HL-60/S4 treated with retinoic acid at 250 ng/mL for 4 days and 3 days (cell line): Measurements from ENCODE around the gene RPS15A.

Experiments used
- in situ Hi-C: fragments of 300-500 bp; cut with MboI; formaldehyde crosslinking; loops from 2 replicates; pipeline ENCODE4 v1.7.0; 2022; ENCODE audit warnings: low sequenced_read_pairs

RPS15A gene

GRCh38 chr16:18789850-18790706, at the start of gene RPS15A:
TSS of gene RPS15A (minus strand) at chr16:18790334. CDS start at chr16:18789113, 1,221 bp downstream.
- in situ Hi-C loops = no loop called here

- in situ Hi-C loops = no loop called here
These were observed 49.4 kb upstream of the RPS15A start for GRCh38 chr16:18839555-18839954.

- in situ Hi-C loops = no loop called here
These were observed 46.6 kb upstream of the RPS15A start for GRCh38 chr16:18836702-18837101.

GRCh38 chr16:18834864-18835263, 44.7 kb upstream of the RPS15A start:
- in situ Hi-C loops = no loop called here

- in situ Hi-C loops = no loop called here
These were observed 43.8 kb upstream of the RPS15A start for GRCh38 chr16:18833707-18834505.

- in situ Hi-C loops = no loop called here
These were observed 42.5 kb upstream of the RPS15A start for GRCh38 chr16:18832613-18833012.

- in situ Hi-C loops = no loop called here
These were observed 41.9 kb upstream of the RPS15A start for GRCh38 chr16:18832006-18832405.

- in situ Hi-C loops = no loop called here
These were observed 39.1 kb upstream of the RPS15A start for GRCh38 chr16:18829251-18829650.

- in situ Hi-C loops = no loop called here
These were observed 37.8 kb upstream of the RPS15A start for GRCh38 chr16:18827890-18828289.

GRCh38 chr16:18816286-18816685, 26.2 kb upstream of the RPS15A start:
- in situ Hi-C loops = no loop called here

GRCh38 chr16:18811925-18812324, 21.8 kb upstream of the RPS15A start:
- in situ Hi-C loops = no loop called here

GRCh38 chr16:18809165-18809564, 19.0 kb upstream of the RPS15A start:
- in situ Hi-C loops = no loop called here

- in situ Hi-C loops = no loop called here
These were observed 15.2 kb upstream of the RPS15A start for GRCh38 chr16:18805257-18805773.

GRCh38 chr16:18804540-18804939, 14.4 kb upstream of the RPS15A start:
- in situ Hi-C loops = no loop called here

GRCh38 chr16:18803569-18804462, 13.7 kb upstream of the RPS15A start:
- in situ Hi-C loops = no loop called here

- in situ Hi-C loops = no loop called here
These were observed 12.7 kb upstream of the RPS15A start for GRCh38 chr16:18802767-18803343.

GRCh38 chr16:18801145-18801972, 11.2 kb upstream of the RPS15A start, which contains the start of gene ARL6IP1:
TSS of gene ARL6IP1 (minus strand) at chr16:18801549. CDS start at chr16:18801466, 83 bp downstream.
- in situ Hi-C loops = no loop called here

GRCh38 chr16:18800775-18801144, 10.6 kb upstream of the RPS15A start:
- in situ Hi-C loops = no loop called here

- in situ Hi-C loops = no loop called here
These were observed 10.2 kb upstream of the RPS15A start for GRCh38 chr16:18800293-18800692.
